ENCODE measurements around the gene CEP131. TPM values are rescaled to one million over a fixed set of nuclear protein-coding genes. Genes with fewer than 3 reads are reported as not detected.

Gene CEP131
- total and polyA plus RNA-seq, 2 of the 4 experiments (the other 2 are of a cell fraction): 4.8 to 9.6 TPM

DNA sequence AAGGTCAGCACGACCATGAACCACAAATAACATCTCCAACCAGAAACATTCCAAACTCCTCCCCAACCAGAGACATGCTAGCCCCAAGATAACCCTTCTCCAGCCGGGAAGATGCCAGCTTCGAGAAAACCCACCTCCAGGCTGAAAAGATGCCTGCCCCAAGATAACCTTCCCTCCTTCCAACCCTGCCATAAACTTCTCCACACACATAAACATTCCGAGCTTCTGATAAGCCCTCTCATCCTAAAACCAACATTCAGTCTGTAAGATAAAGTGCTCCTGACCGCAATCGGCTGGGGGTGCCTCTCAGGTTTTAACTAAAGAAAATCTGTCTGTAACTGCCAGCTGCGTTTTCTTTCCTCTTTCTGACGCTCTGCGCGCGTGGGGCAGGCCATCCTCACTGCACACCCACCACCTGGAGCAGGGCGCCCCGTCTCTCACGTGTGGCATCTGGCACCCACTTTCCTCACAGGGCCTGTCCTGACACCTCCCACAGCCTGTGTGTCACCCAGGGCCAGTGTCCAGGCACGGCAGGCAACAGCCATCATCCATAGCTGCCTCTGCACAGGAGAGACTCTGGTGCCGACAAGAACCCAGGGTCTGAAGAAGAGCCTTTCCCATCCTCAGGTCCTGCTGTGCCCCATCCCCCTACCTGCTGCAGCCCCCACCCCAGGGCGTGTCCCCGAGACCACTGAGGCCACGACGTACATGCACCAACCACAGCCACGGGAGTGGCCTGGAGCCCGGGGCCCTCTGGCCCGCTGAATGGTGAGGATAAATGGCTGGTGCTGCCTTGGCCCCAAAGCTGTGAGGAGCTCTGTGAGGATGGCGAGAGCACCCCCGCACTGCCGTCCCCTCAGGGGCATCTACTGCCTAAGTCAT is 12.4 kb upstream of the CEP131 start:
- peaks cover 39% of the 10 kb centered on the region for H4K20me1 ChIP-seq (ENCODE audit: insufficient read depth, low read length)
- intact Hi-C loops (cut with micrococcal nuclease) (no loop called here), dilution Hi-C loops (cut with HindIII; ENCODE audit: low sequenced_read_pairs, unreplicated experiment) (no loop called here), in situ Hi-C loops (cut with MboI; ENCODE audit: low sequenced_read_pairs) (no loop called here)
- H3K9me3 ChIP-seq (ENCODE audit: control insufficient read depth, insufficient read depth, low read length): no peaks in the 10 kb centered on the region
- no peak overlapping the region for H3K23ac ChIP-seq (ENCODE audit: low read depth, low read length)
- H3K4me1 ChIP-seq (ENCODE audit: control insufficient read depth, insufficient read depth, low read length): peaks cover 11% of the 10 kb centered on the region
- no TSS peak for BruUV-seq (replicated peaks)
- no peak overlapping the region; the same call in 1 of the 2 replicates for H3K4me2 ChIP-seq (ENCODE audit: low read depth, low read length)
- H3K4me3 ChIP-seq (ENCODE audit: insufficient read depth, low read depth, low read length): no peak overlapping the region
- H3K9me1 ChIP-seq (ENCODE audit: insufficient read depth, low read length): peaks cover 7% of the 10 kb centered on the region; the same call in 1 of the 2 replicates
- no peak overlapping the region for H2AFZ ChIP-seq (replicated peaks; ENCODE audit: low read length, poor library complexity)
- peaks cover 25% of the 10 kb centered on the region for H3K36me3 ChIP-seq (ENCODE audit: control insufficient read depth, insufficient read depth, low read length)
- no peak overlapping the region for H4K5ac ChIP-seq (ENCODE audit: low read depth, low read length)
- H3K4ac ChIP-seq (ENCODE audit: low read depth, low read length): no peak overlapping the region
- no peak overlapping the region for H3K18ac ChIP-seq (ENCODE audit: low read depth, low read length)
- H3K79me1 ChIP-seq (ENCODE audit: low read depth in 1 of 2, low read length in 2 of 2): peaks cover 23 to 63% of the 10 kb centered on the region in 2 experiments
- peak overlapping the region; percentile 61 for H2AK9ac ChIP-seq (replicated peaks; ENCODE audit: low read depth, low read length, poor library complexity)
- ATAC-seq (ENCODE audit: low read depth): no peak
- H3K27me3 ChIP-seq (ENCODE audit: control insufficient read depth, insufficient read depth, low read length): no peaks in the 10 kb centered on the region
- no peak overlapping the region for H3K9ac ChIP-seq (ENCODE audit: low read depth, low read length)
- H4K8ac ChIP-seq (ENCODE audit: low read depth in 2 of 2, low read length in 2 of 2): no peak overlapping the region
- no peak overlapping the region for H2BK15ac ChIP-seq (ENCODE audit: low read depth, low read length)
- no peak overlapping the region for H2AK5ac ChIP-seq (ENCODE audit: low read depth, low read length)
- ChIA-PET POLR2A (ENCODE audit: unreplicated experiment) (no interaction called here), CTCF (interaction anchor here (0.5 kb wide), 1 partner anchor 83 kb away, joined by 4 read pairs; no protein-coding TSS in a partner anchor)
- no peak overlapping the region for H2BK20ac ChIP-seq (ENCODE audit: low read depth, low read length)
- no peak overlapping the region for H3K27ac ChIP-seq (ENCODE audit: insufficient read depth, low read length)
- 63% methylated on average over 11 of the region's 26 CpGs; no CpG with 5 or more reads in 1 of the 2 experiments for WGBS, 2 experiments (ENCODE audit: extremely low coverage in 2 of 2, insufficient read length in 1 of 2)
- H3K56ac ChIP-seq (ENCODE audit: extremely low read depth, insufficient read depth, low read length): no peak overlapping the region
- no peak overlapping the region for H4K91ac ChIP-seq (ENCODE audit: insufficient read depth, low read depth, low read length)
- no peak overlapping the region for H2BK120ac ChIP-seq (ENCODE audit: low read depth, low read length)
- H2BK5ac ChIP-seq (ENCODE audit: low read depth, low read length, poor library complexity, severe bottlenecking): no peak overlapping the region
- no peak for DNase-seq
- no peak overlapping the region for H3K14ac ChIP-seq (replicated peaks; ENCODE audit: low read depth, low read length)
- no peak for TF ChIP-seq RAD21 (IDR thresholded peaks at IDR 0.05; ENCODE audit: low read length)
- TF ChIP-seq SMC3 (IDR thresholded peaks at IDR 0.05; ENCODE audit: low read depth, low read length): no peak
- TF ChIP-seq, protein P1, sequence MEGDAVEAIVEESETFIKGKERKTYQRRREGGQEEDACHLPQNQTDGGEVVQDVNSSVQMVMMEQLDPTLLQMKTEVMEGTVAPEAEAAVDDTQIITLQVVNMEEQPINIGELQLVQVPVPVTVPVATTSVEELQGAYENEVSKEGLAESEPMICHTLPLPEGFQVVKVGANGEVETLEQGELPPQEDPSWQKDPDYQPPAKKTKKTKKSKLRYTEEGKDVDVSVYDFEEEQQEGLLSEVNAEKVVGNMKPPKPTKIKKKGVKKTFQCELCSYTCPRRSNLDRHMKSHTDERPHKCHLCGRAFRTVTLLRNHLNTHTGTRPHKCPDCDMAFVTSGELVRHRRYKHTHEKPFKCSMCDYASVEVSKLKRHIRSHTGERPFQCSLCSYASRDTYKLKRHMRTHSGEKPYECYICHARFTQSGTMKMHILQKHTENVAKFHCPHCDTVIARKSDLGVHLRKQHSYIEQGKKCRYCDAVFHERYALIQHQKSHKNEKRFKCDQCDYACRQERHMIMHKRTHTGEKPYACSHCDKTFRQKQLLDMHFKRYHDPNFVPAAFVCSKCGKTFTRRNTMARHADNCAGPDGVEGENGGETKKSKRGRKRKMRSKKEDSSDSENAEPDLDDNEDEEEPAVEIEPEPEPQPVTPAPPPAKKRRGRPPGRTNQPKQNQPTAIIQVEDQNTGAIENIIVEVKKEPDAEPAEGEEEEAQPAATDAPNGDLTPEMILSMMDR (conservative IDR thresholded peaks at IDR 0.05; ENCODE audit: low read depth, low read length): no peak
- TF ChIP-seq POLR2A (IDR thresholded peaks at IDR 0.05; ENCODE audit: low read depth, low read length): no peak
- TF ChIP-seq MAZ (IDR thresholded peaks at IDR 0.05; ENCODE audit: borderline replicate concordance, low read depth, low read length): no peak
- TF ChIP-seq NFE2L2 (IDR thresholded peaks at IDR 0.05; ENCODE audit: low read depth, low read length): no peak
- TF ChIP-seq MXI1 (IDR thresholded peaks at IDR 0.05; ENCODE audit: borderline replicate concordance, low read depth, low read length): no peak
- TF ChIP-seq MAFK (IDR thresholded peaks at IDR 0.05; ENCODE audit: low read depth, low read length): no peak
- TF ChIP-seq CHD1 (IDR thresholded peaks at IDR 0.05; ENCODE audit: low read depth, low read length): no peak
- TF ChIP-seq RFX5 (IDR thresholded peaks at IDR 0.05; ENCODE audit: low read depth, low read length): no peak
- TF ChIP-seq, protein P2, sequence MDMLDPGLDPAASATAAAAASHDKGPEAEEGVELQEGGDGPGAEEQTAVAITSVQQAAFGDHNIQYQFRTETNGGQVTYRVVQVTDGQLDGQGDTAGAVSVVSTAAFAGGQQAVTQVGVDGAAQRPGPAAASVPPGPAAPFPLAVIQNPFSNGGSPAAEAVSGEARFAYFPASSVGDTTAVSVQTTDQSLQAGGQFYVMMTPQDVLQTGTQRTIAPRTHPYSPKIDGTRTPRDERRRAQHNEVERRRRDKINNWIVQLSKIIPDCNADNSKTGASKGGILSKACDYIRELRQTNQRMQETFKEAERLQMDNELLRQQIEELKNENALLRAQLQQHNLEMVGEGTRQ (IDR thresholded peaks at IDR 0.05; ENCODE audit: low read depth, low read length): no peak
- TF ChIP-seq FOS (IDR thresholded peaks at IDR 0.05; ENCODE audit: low read depth, low read length): no peak
- no peak for TF ChIP-seq CEBPB (IDR thresholded peaks at IDR 0.05; ENCODE audit: low read depth, low read length)
- no peak for TF ChIP-seq RCOR1 (IDR thresholded peaks at IDR 0.05; ENCODE audit: insufficient replicate concordance, low read length)
- TF ChIP-seq, protein P3, sequence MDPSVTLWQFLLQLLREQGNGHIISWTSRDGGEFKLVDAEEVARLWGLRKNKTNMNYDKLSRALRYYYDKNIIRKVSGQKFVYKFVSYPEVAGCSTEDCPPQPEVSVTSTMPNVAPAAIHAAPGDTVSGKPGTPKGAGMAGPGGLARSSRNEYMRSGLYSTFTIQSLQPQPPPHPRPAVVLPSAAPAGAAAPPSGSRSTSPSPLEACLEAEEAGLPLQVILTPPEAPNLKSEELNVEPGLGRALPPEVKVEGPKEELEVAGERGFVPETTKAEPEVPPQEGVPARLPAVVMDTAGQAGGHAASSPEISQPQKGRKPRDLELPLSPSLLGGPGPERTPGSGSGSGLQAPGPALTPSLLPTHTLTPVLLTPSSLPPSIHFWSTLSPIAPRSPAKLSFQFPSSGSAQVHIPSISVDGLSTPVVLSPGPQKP (IDR thresholded peaks at IDR 0.05; ENCODE audit: borderline replicate concordance, low read depth, low read length): no peak

Measured in IMR-90 (cell line).